ENCODE results near the gene TACC3. TPM values are rescaled to one million over a fixed set of nuclear protein-coding genes. Genes with fewer than 3 reads are reported as not detected.
A peak's percentile ranks its signal among the peaks of the same experiment; 100 is the strongest.

TACC3 gene
- polyA plus RNA-seq, 1 of the 3 experiments (the other 2 are of a cell fraction) = 49.5 TPM

DNA sequence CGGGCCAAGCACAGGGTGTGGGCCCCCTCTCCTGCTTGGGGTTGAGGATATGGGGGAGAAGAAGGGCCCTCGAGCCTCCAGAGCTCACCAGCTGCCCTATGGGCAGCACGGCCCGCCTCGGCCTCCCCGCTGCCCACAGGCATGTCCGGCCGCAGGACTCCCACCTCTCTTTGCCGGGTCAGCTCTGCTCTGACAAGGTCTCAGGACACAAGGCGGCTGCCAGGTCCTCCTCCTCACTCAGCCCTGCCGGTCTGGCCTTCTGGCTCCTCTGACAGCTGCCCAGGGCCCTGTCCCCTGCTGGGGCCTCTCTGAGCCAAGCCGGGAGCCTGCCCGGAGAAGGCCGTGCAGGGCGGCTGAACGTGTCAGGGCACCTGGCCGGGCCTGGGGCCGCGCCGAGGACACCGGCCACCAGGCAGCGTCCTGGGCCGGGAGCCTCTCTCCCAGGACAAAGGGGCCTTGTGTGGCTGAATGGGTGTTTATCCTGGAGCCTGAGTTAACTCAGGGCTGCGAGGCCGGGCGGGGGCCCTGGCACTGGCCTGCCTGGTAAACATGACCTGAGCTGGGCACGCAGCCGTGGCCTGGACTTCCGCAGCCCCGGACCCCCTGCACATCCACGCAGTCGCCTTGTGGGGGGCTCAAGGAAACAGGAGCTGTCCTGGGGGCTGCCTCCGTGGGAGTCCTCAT lies 25.7 kb downstream of the TACC3 start:
- Histone ChIP-seq H3K79me2 (ENCODE audit: insufficient read depth) (no peaks in the 10 kb centered on the region), H3K9ac (no peak overlapping the region), H3F3A (replicated peaks; ENCODE audit: insufficient read depth) (peaks cover 3% of the 10 kb centered on the region), H3K4me3 (ENCODE audit: low read depth in 2 of 2, low read length in 1 of 2) (no peak overlapping the region), H3K36me3 (replicated peaks in 1 of 2; ENCODE audit: control insufficient read depth in 1 of 2, insufficient read depth in 2 of 2, low read length in 1 of 2) (peaks cover 0 to 2% of the 10 kb centered on the region in 2 experiments), H3K9me2 (no peaks in the 10 kb centered on the region), H3K27me3 (ENCODE audit: insufficient read depth) (no peaks in the 10 kb centered on the region), H3K27ac (ENCODE audit: low read depth in 2 of 2, low read length in 1 of 2) (no peak overlapping the region), H3K9me3 (no peaks in the 10 kb centered on the region), H3K4me1 (ENCODE audit: control insufficient read depth in 1 of 2, insufficient read depth in 2 of 2, low read depth in 1 of 2, low read length in 1 of 2) (peaks cover 0 to 7% of the 10 kb centered on the region in 2 experiments; a peak in 1 of 4 replicates), H2AFZ (ENCODE audit: low read depth) (no peak overlapping the region), H3K4me2 (no peak overlapping the region), H4K20me1 (ENCODE audit: insufficient read depth) (0 out of 2 replicates have a peak, but pooled peaks cover 3% of the 10 kb centered on the region)
- CTCF ChIA-PET = interaction anchor here (0.8 to 5.1 kb wide), 23 partner anchors 9 to 163 kb away, joined by 3 to 166 read pairs (median 11); partner anchors contain the start of gene FGFR3
- POLR2A ChIA-PET = no interaction called here
- WGBS (ENCODE audit: low lambda C conversion rate) = 91% methylated on average over 12 of the region's 33 CpGs
- DNase-seq = no peak
- TF ChIP-seq MXI1 (IDR thresholded peaks at IDR 0.05; ENCODE audit: low read depth, low read length) (no peak), SMC3 (IDR thresholded peaks at IDR 0.05; ENCODE audit: low read depth, low read length) (no peak)

DNA sequence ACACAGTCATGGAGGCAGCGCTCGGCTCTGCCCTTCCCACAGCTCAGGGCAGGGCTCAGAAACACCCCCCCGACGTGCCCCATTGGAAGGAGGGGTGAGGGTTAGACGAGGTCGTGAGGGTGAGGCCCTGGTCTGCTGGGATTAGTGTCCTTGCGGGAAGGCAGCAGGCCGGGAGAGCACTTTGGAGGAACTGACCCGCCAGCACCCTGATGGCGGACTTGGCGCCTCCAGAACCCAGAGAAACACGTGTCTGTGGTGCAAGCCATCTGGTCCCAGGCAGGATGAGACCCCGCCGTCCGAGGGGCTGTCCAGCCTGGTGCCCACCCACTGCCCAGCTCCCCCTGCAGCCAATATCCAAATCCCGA lies 26.3 kb downstream of the TACC3 start:
- Histone ChIP-seq H3F3A (replicated peaks; ENCODE audit: insufficient read depth) (peaks cover 3% of the 10 kb centered on the region), H3K9me3 (no peaks in the 10 kb centered on the region), H3K79me2 (ENCODE audit: insufficient read depth) (no peaks in the 10 kb centered on the region), H3K27ac (ENCODE audit: low read depth in 2 of 2, low read length in 1 of 2) (no peak overlapping the region), H3K4me3 (ENCODE audit: low read depth in 2 of 2, low read length in 1 of 2) (no peak overlapping the region), H3K36me3 (replicated peaks in 1 of 2; ENCODE audit: control insufficient read depth in 1 of 2, insufficient read depth in 2 of 2, low read length in 1 of 2) (peaks cover 0 to 2% of the 10 kb centered on the region in 2 experiments), H3K9ac (no peak overlapping the region), H3K4me1 (ENCODE audit: control insufficient read depth in 1 of 2, insufficient read depth in 2 of 2, low read depth in 1 of 2, low read length in 1 of 2) (peaks cover 0 to 7% of the 10 kb centered on the region in 2 experiments; a peak in 1 of 4 replicates), H3K4me2 (no peak overlapping the region), H2AFZ (ENCODE audit: low read depth) (no peak overlapping the region), H3K9me2 (no peaks in the 10 kb centered on the region), H3K27me3 (ENCODE audit: insufficient read depth) (no peaks in the 10 kb centered on the region), H4K20me1 (ENCODE audit: insufficient read depth) (0 out of 2 replicates have a peak, but pooled peaks cover 3% of the 10 kb centered on the region)
- CTCF ChIA-PET = interaction anchor here (0.8 to 5.1 kb wide), 31 partner anchors 8 to 158 kb away, joined by 3 to 166 read pairs (median 7); partner anchors contain the start of gene FGFR3
- DNase-seq = no peak
- POLR2A ChIA-PET = no interaction called here
- TF ChIP-seq TCF12 (IDR thresholded peaks at IDR 0.05) = no peak
- TF ChIP-seq FOXM1 (IDR thresholded peaks at IDR 0.05; ENCODE audit: low read depth) = no peak
- TF ChIP-seq MEF2A (IDR thresholded peaks at IDR 0.05; ENCODE audit: borderline replicate concordance, low read depth) = no peak
- TF ChIP-seq TEAD4 (IDR thresholded peaks at IDR 0.05; ENCODE audit: borderline replicate concordance, insufficient read depth) = no peak
- no peak for TF ChIP-seq SIN3A (IDR thresholded peaks at IDR 0.05; ENCODE audit: borderline replicate concordance, low read depth, low read length)
- no peak for TF ChIP-seq FOSL2 (IDR thresholded peaks at IDR 0.05; ENCODE audit: borderline replicate concordance, low read depth)
- 94% methylated on average over 9 of the region's 16 CpGs for WGBS (ENCODE audit: low lambda C conversion rate)

DNA sequence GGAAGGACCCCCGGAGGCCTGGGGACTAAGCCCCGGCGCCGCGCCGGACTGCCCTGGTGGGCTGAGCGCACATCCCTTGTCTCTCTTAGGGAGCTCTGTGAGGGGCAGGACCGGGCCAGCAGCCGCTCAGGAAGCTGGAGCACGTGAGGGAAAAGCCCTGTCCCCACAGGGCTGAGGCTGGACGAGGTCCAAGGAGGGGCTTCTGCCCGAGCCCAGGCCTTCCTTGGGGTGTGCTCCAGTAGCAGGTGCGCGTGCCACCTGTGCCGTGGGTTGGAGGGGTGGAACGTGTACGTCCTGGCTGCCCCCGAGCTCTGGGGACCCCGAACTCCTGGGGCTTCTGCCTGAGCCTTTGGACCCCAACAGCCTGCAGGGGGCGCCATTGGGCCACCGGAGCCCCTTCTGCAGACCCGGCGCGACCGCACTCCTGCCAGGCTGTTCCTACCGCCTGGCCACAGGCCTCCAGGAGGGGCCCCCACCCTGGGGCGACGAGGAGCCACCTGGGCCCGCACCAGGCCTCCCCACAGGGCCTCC lies 27.2 kb downstream of the TACC3 start:
- 10% methylated on average over 2 of the region's 29 CpGs for WGBS (ENCODE audit: low lambda C conversion rate)
- no peak overlapping the region for H2AFZ ChIP-seq (ENCODE audit: low read depth)
- peaks cover 3% of the 10 kb centered on the region for H3F3A ChIP-seq (replicated peaks; ENCODE audit: insufficient read depth)
- peak overlapping the region; percentile 41; the same call in 1 of the 2 replicates for H3K4me2 ChIP-seq
- H3K4me1 ChIP-seq (ENCODE audit: control insufficient read depth in 1 of 2, insufficient read depth in 2 of 2, low read depth in 1 of 2, low read length in 1 of 2) = peaks cover 0 to 8% of the 10 kb centered on the region in 2 experiments; a peak in 1 of 4 replicates
- no peaks in the 10 kb centered on the region for H3K9me3 ChIP-seq
- POLR2A ChIA-PET = no interaction called here
- TF ChIP-seq, protein P1, sequence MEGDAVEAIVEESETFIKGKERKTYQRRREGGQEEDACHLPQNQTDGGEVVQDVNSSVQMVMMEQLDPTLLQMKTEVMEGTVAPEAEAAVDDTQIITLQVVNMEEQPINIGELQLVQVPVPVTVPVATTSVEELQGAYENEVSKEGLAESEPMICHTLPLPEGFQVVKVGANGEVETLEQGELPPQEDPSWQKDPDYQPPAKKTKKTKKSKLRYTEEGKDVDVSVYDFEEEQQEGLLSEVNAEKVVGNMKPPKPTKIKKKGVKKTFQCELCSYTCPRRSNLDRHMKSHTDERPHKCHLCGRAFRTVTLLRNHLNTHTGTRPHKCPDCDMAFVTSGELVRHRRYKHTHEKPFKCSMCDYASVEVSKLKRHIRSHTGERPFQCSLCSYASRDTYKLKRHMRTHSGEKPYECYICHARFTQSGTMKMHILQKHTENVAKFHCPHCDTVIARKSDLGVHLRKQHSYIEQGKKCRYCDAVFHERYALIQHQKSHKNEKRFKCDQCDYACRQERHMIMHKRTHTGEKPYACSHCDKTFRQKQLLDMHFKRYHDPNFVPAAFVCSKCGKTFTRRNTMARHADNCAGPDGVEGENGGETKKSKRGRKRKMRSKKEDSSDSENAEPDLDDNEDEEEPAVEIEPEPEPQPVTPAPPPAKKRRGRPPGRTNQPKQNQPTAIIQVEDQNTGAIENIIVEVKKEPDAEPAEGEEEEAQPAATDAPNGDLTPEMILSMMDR (IDR thresholded peaks at IDR 0.05) = peak; percentile 84
- TF ChIP-seq SMC3 (IDR thresholded peaks at IDR 0.05; ENCODE audit: low read depth, low read length) = peak; percentile 85
- TF ChIP-seq TAF1 (IDR thresholded peaks at IDR 0.05; ENCODE audit: borderline replicate concordance, low read depth, low read length) = no peak
- TF ChIP-seq RAD21 (IDR thresholded peaks at IDR 0.05; ENCODE audit: low read length) = peak; percentile 87
- no peak for TF ChIP-seq SIN3A (IDR thresholded peaks at IDR 0.05; ENCODE audit: borderline replicate concordance, low read depth, low read length)
- TF ChIP-seq, protein P2, sequence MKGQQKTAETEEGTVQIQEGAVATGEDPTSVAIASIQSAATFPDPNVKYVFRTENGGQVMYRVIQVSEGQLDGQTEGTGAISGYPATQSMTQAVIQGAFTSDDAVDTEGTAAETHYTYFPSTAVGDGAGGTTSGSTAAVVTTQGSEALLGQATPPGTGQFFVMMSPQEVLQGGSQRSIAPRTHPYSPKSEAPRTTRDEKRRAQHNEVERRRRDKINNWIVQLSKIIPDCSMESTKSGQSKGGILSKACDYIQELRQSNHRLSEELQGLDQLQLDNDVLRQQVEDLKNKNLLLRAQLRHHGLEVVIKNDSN (IDR thresholded peaks at IDR 0.05; ENCODE audit: borderline replicate concordance, low read depth) = peak; percentile 20; the same call in 1 of the 2 replicates
- CTCF ChIA-PET = interaction anchor here (0.5 to 5.1 kb wide), 56 partner anchors 8 to 456 kb away, joined by 3 to 166 read pairs (median 5); partner anchors contain the start of gene FGFR3
- H3K79me2 ChIP-seq (ENCODE audit: insufficient read depth) = no peaks in the 10 kb centered on the region
- H3K4me3 ChIP-seq (ENCODE audit: low read depth in 2 of 2, low read length in 1 of 2) = peak overlapping the region; percentile 10 to 41; a peak in 2 of 4 replicates
- 0 out of 2 replicates have a peak, but pooled peaks cover 3% of the 10 kb centered on the region for H4K20me1 ChIP-seq (ENCODE audit: insufficient read depth)
- H3K9ac ChIP-seq = no peak overlapping the region
- peak; percentile 98 for DNase-seq
- H3K27me3 ChIP-seq (ENCODE audit: insufficient read depth) = no peaks in the 10 kb centered on the region
- no peak overlapping the region for H3K27ac ChIP-seq (ENCODE audit: low read depth in 2 of 2, low read length in 1 of 2)
- H3K9me2 ChIP-seq = no peaks in the 10 kb centered on the region
- H3K36me3 ChIP-seq (replicated peaks in 1 of 2; ENCODE audit: control insufficient read depth in 1 of 2, insufficient read depth in 2 of 2, low read length in 1 of 2) = peaks cover 0 to 2% of the 10 kb centered on the region in 2 experiments

Data from SK-N-SH (cell line).